HCT116 (cell line): ENCODE measurements around the gene RERG. TPM values are rescaled to one million over a fixed set of nuclear protein-coding genes. Genes with fewer than 3 reads are reported as not detected.
A peak's percentile ranks its signal among the peaks of the same experiment; 100 is the strongest.

Source experiments
- ATAC-seq: fragments of 200-7000 bp; cut with Tn5 transposase; 2 replicates; pipeline ENCODE4 v1.9.1; 2020; ENCODE audit warnings: mild to moderate bottlenecking, moderate library complexity
- Bru-seq: library from RNA; stranded (reverse); fragments of 400-500 nt; gene quantifications from one replicate; lab custom pipeline; 2021; lab: Mats Ljungman, UMichigan
- BruChase-seq, 2 experiments: library from RNA; stranded (reverse); fragments of 400-500 nt; gene quantifications; one replicate each; lab custom pipeline; 2021; lab: Mats Ljungman, UMichigan
- BruUV-seq: library from RNA; stranded (reverse); fragments of 400-500 nt; replicated peaks from 2 replicates; lab custom pipeline; 2021; lab: Mats Ljungman, UMichigan
- CTCF ChIA-PET: fragments of 300-600 bp; sonication (Branson Sonifier 250); formaldehyde crosslinking; loops from one replicate; lab custom pipeline; 2021; ENCODE audit warnings: antibody characterized with exemption; lab: Charles Lee
- POLR2A ChIA-PET: fragments of 300-600, 350-600 bp; sonication (Branson Sonifier 250); formaldehyde crosslinking; loops from one replicate; lab custom pipeline; 2021; ENCODE audit warnings: antibody characterized with exemption; lab: Charles Lee
- RAD21 ChIA-PET, 2 experiments: fragments of 300-600 bp; sonication (Branson Sonifier 250); formaldehyde crosslinking; loops; one replicate each; lab custom pipeline; 2023; ENCODE audit warnings: low total read pairs in 2 of 2; ENCODE audit not compliant: uncharacterized antibody in 2 of 2, unreplicated experiment in 2 of 2, low non-redundant PET in 1 of 2; lab: Charles Lee
- DNase-seq: peaks from one replicate; pipeline ENCODE4 v3.0.0-alpha.2; 2010; ENCODE audit warnings: low read depth, low spot score
- H2AFZ ChIP-seq: fragments of 200-600 bp; shearing (Covaris generic), sonication (generic); 2 replicates; pipeline ENCODE4 v1.6.1; 2017; ENCODE audit warnings: low read depth, mixed run types, mixed read lengths, antibody characterized with exemption, low read length; ENCODE audit not compliant: poor library complexity, severe bottlenecking
- H3K27ac ChIP-seq: 2 replicates; pipeline ENCODE4 v1.5.1; 2012; ENCODE audit warnings: low read depth, low read length
- H3K27me3 ChIP-seq: fragments of 200-600 bp; sonication (generic); 2 replicates; pipeline ENCODE4 v1.6.1; 2016; ENCODE audit warnings: mixed run types, low read length, mixed read lengths; ENCODE audit not compliant: insufficient read depth
- H3K36me3 ChIP-seq, 2 experiments: fragments of 200-500 bp in 1 of 2; fragments of 200-600 bp in 1 of 2; sonication (Bioruptor generic) in 1 of 2; sonication (generic) in 1 of 2; 2 replicates each; pipeline versions ENCODE4 v1.5.1 to v1.6.1; 2014 to 2016; ENCODE audit warnings: low read length in 2 of 2, inconsistent platforms in 1 of 2, mixed read lengths in 1 of 2, mixed run types in 1 of 2; ENCODE audit not compliant: insufficient read depth in 2 of 2, control insufficient read depth in 1 of 2
- H3K4me1 ChIP-seq, 2 experiments: fragments of 200-600 bp in 1 of 2; sonication (generic) in 1 of 2; 2 replicates each; pipeline versions ENCODE4 v1.5.1 to v1.6.1; 2012 to 2017; ENCODE audit warnings: low read length in 2 of 2, inconsistent platforms in 1 of 2, mild to moderate bottlenecking in 1 of 2, mixed read lengths in 1 of 2, mixed run types in 1 of 2, moderate library complexity in 1 of 2; ENCODE audit not compliant: insufficient read depth in 2 of 2, control insufficient read depth in 1 of 2
- H3K4me2 ChIP-seq: fragments of 200-600 bp; sonication (generic); 2 replicates; pipeline ENCODE4 v1.6.1; 2017; ENCODE audit warnings: mixed run types, low read length, mixed read lengths
- H3K4me3 ChIP-seq, 2 experiments: fragments of 200-600 bp in 1 of 2; sonication (generic) in 1 of 2; replicated peaks in 1 of 2; 2 replicates each; pipeline ENCODE4 v1.5.1; 2011 to 2016; ENCODE audit warnings: low read length in 2 of 2, control low read depth in 1 of 2, low read depth in 1 of 2, mild to moderate bottlenecking in 1 of 2, mixed read lengths in 1 of 2, mixed run types in 1 of 2
- H3K79me2 ChIP-seq: fragments of 200-600 bp; sonication (generic); 2 replicates; pipeline ENCODE4 v1.6.1; 2017; ENCODE audit warnings: mild to moderate bottlenecking, mixed run types, low read length, moderate library complexity, mixed read lengths; ENCODE audit not compliant: insufficient read depth
- H3K9ac ChIP-seq: fragments of 200-600 bp; sonication (generic); 2 replicates; pipeline ENCODE4 v1.6.1; 2016; ENCODE audit warnings: low read length, mixed read lengths
- H3K9me2 ChIP-seq: fragments of 200-600 bp; sonication (generic), shearing (Covaris generic); 2 replicates; pipeline ENCODE4 v1.6.1; 2017; ENCODE audit warnings: mixed run types, mild to moderate bottlenecking, moderate library complexity; ENCODE audit not compliant: insufficient read depth
- H3K9me3 ChIP-seq, 2 experiments: fragments of 200-500 bp in 1 of 2; fragments of 200-600 bp in 1 of 2; sonication (Bioruptor generic) in 1 of 2; sonication (generic) in 1 of 2; 2 replicates each; pipeline ENCODE4 v1.6.1; 2014 to 2017; ENCODE audit warnings: low read length in 2 of 2, mixed read lengths in 2 of 2, inconsistent platforms in 1 of 2, low read depth in 1 of 2, mild to moderate bottlenecking in 1 of 2, mixed run types in 1 of 2, moderate library complexity in 1 of 2; ENCODE audit not compliant: control insufficient read depth in 1 of 2, insufficient read depth in 1 of 2
- H4K20me1 ChIP-seq: fragments of 200-600 bp; sonication (generic), shearing (Covaris generic); 2 replicates; pipeline ENCODE4 v1.6.1; 2017; ENCODE audit warnings: mixed run types, mild to moderate bottlenecking, moderate library complexity; ENCODE audit not compliant: insufficient read depth
- CTCF ChIP-seq, 3 experiments: fragments of 200-600 bp in 1 of 3; sonication (generic) in 1 of 3; IDR thresholded peaks in 2 of 3; conservative IDR thresholded peaks in 1 of 3; 2 replicates each; pipeline ENCODE4 v1.5.1; 2012 to 2017; ENCODE audit warnings: low read depth in 2 of 3, low read length in 2 of 3, antibody characterized with exemption in 1 of 3, borderline replicate concordance in 1 of 3, control low read depth in 1 of 3, mild to moderate bottlenecking in 1 of 3, mixed read lengths in 1 of 3, mixed run types in 1 of 3, moderate library complexity in 1 of 3; ENCODE audit not compliant: insufficient read depth in 1 of 3
- EGR1 ChIP-seq: IDR thresholded peaks from 2 replicates; pipeline ENCODE4 v1.6.1; 2012; ENCODE audit warnings: low read depth
- ELF1 ChIP-seq: IDR thresholded peaks from 2 replicates; pipeline ENCODE4 v1.6.1; 2012; ENCODE audit warnings: low read depth, borderline replicate concordance
- EZH2phosphoT487 ChIP-seq: fragments of 200-600 bp; IDR thresholded peaks from 2 replicates; pipeline ENCODE4 v1.6.1; 2018; ENCODE audit warnings: antibody characterized with exemption, borderline replicate concordance
- POLR2A ChIP-seq: IDR thresholded peaks from 2 replicates; pipeline ENCODE4 v1.7.0; 2011; ENCODE audit warnings: borderline replicate concordance; ENCODE audit not compliant: insufficient read depth, insufficient read length; ENCODE audit errors: extremely low read depth
- POLR2AphosphoS5 ChIP-seq: IDR thresholded peaks from 2 replicates; pipeline ENCODE4 v1.6.1; 2011; ENCODE audit warnings: mild to moderate bottlenecking, low read depth, low read length, moderate library complexity
- RAD21 ChIP-seq: IDR thresholded peaks from 2 replicates; pipeline ENCODE4 v1.6.1; 2012; ENCODE audit warnings: low read depth, mild to moderate bottlenecking
- ZBTB33 ChIP-seq: IDR thresholded peaks from 2 replicates; pipeline ENCODE4 v1.6.1; 2011; ENCODE audit warnings: mild to moderate bottlenecking, low read length, moderate library complexity; ENCODE audit not compliant: insufficient replicate concordance; ENCODE audit errors: extremely low read depth
- intact Hi-C: fragments of 100-400 bp; cut with micrococcal nuclease; formaldehyde crosslinking; loops from 2 replicates; pipeline ENCODE4 v1.10.0; 2022
- long read RNA-seq: library from polyadenylated mRNA; unstranded; transcript quantifications from one replicate; pipeline ENCODE4 v2.0.0, GENCODE V29; 2021; ENCODE audit not compliant: unreplicated experiment
- polyA plus RNA-seq: library from polyadenylated mRNA; unstranded; fragments of >200 nt; gene quantifications from 2 replicates; pipeline ENCODE4 v1.2.1, GENCODE V29; 2012; ENCODE audit warnings: missing spikeins
- total RNA-seq: library from RNA; stranded (reverse); gene quantifications from one replicate; pipeline ENCODE4 v1.2.1, GENCODE V29; 2021; ENCODE audit not compliant: unreplicated experiment

RERG gene, protein sequence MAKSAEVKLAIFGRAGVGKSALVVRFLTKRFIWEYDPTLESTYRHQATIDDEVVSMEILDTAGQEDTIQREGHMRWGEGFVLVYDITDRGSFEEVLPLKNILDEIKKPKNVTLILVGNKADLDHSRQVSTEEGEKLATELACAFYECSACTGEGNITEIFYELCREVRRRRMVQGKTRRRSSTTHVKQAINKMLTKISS
- total RNA-seq (not detected), Bru-seq, nascent RNA (percentile 8 among the genes with signal in this experiment), BruChase-seq, experiment 1, labeled RNA remaining after a 6-hour chase (percentile 7 among the genes with signal in this experiment), BruChase-seq, experiment 2, labeled RNA remaining after a 2-hour chase (percentile 9 among the genes with signal in this experiment)
- polyA plus RNA-seq, result 0.07 and 0.17 TPM in 2 replicates
- long read RNA-seq, result 0 reads

DNA sequence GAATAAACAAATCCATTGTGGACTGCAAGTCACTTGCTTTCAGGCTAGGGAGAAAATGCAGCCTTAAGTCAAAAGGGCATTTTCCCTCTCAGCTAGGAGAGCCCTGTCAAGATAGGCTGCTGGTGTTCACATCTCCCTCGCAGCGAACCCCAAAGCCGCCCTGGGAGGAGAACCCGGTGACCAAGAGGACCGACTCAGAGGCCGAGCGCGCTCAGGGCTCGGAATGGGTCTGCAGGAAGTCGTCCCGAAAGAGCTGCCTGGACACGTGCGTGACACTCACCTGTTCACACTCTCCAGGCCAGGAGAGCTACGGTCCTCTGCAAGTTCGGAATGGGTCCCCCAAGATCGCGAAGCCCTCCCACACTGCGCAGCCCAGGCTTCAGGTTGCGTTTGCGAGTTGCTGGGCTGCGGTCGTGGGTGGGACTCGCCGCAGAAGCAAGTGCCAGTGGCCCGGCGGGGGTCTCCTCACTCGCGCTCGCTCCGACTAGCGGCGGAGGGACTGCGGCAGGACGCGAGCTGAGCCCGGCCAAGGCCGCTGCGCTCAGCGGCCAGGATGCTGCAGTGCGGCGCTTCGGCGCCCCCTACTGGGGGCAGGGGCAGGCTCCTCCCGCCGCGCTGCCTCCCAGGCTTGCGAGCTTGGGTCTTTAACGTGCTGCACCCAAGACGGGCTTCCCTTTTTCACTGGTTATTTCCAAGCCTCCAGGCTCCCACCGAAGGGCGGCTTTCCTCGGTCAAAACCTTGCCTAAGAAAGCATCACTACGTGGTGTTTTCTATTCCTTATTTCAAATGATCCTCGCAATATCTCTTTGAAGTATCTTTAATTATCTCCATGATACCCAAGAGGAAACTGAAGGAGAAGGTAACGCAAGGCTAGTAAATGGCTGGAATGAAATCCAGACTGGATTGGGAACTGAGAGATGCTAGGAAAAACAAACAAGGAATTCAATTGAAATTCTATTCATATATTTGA, at the start of gene RERG:
Gene RERG (minus strand): TSS at position 503 of the 971 bp plus-strand sequence. CDS start 3,928 bp downstream, outside the sequence.
- RAD21 ChIA-PET, result no interaction called here
- Histone ChIP-seq H3K9me3 (no peaks in the 10 kb centered on the region), H3K36me3 (no peaks in the 10 kb centered on the region), H4K20me1 (no peaks in the 10 kb centered on the region), H3K27me3 (peaks cover 32% of the 10 kb centered on the region), H3K4me3 (peak within 1 kb of the TSS; percentile 4 to 13; a peak in 1 of 4 replicates), H3K9me2 (no peaks in the 10 kb centered on the region), H2AFZ (peak within 1 kb of the TSS; percentile 40), H3K27ac (no peak within 1 kb of the TSS; the same call in 1 of the 2 replicates), H3K4me1 (peaks cover 0 to 4% of the 10 kb centered on the region in 2 experiments; a peak in 1 of 4 replicates), H3K79me2 (no peaks in the 10 kb centered on the region), H3K4me2 (peak within 1 kb of the TSS; percentile 55), H3K9ac (no peak within 1 kb of the TSS)
- no TSS peak for BruUV-seq
- ATAC-seq (peak; percentile 100), DNase-seq (peak; percentile 36)
- CTCF ChIA-PET, result interaction anchor here (0.6 to 2.7 kb wide), 16 partner anchors 9 to 410 kb away, joined by 3 to 12 read pairs (median 4); no protein-coding TSS in a partner anchor
- TF ChIP-seq ZBTB33 (no peak), CTCF (IDR thresholded peaks at IDR 0.05 in 2 of 3, conservative IDR thresholded peaks at IDR 0.05 in 1 of 3; ENCODE audit: borderline replicate concordance in 1 of 3, insufficient read depth in 1 of 3, low read depth in 2 of 3, low read length in 2 of 3) (peak; percentile 53 to 91 (median 77)), POLR2A (no peak), POLR2AphosphoS5 (no peak), EZH2phosphoT487 (no peak), EGR1 (no peak), ELF1 (no peak), RAD21 (peak; percentile 68)
- intact Hi-C loops, result loop anchor here (2.0 to 10.0 kb wide), 2 partner anchors 68 to 376 kb away; partner anchors contain the start of gene ART4
- POLR2A ChIA-PET, result no interaction called here
